Gastrocnemius medialis (tissue), 4 donors: ENCODE measurements around the gene MIF4GD. TPM values are rescaled to one million over a fixed set of nuclear protein-coding genes. Genes with fewer than 3 reads are reported as not detected.
A peak's percentile ranks its signal among the peaks of the same experiment; 100 is the strongest.

ENCODE experiments used
- ATAC-seq, 2 donors: fragments of 150-250 bp; one replicate each; pipeline ENCODE4 v1.9.1; 2016
- DNase-seq, 2 donors: peaks; one replicate each; pipeline ENCODE4 v3.0.0-alpha.2; 2019
- H3K27ac ChIP-seq, 4 donors: fragments of 200-600 bp; sonication (generic); 1 replicate in 1 of 4; 2 replicates in 3 of 4; pipeline ENCODE4 v1.5.1; 2016 to 2018; ENCODE audit warnings: mild to moderate bottlenecking in 2 of 4, moderate library complexity in 1 of 4
- H3K27me3 ChIP-seq, 3 donors: fragments of 200-600 bp; sonication (generic) in 2 of 3; 1 replicate in 1 of 3; 2 replicates in 2 of 3; pipeline versions ENCODE4 v1.5.1 to v1.6.0; 2016 to 2019; ENCODE audit warnings: mild to moderate bottlenecking in 1 of 3, moderate library complexity in 1 of 3
- H3K36me3 ChIP-seq, 2 donors: fragments of 200-600 bp; sonication (generic) in 1 of 2; one replicate each; pipeline ENCODE4 v1.5.1; 2017 to 2018
- H3K4me1 ChIP-seq, 2 donors: fragments of 200-600 bp; sonication (generic) in 1 of 2; one replicate each; pipeline ENCODE4 v1.5.1; 2016 to 2017; ENCODE audit warnings: mild to moderate bottlenecking in 2 of 2
- H3K4me3 ChIP-seq, 4 donors: fragments of 200-600 bp; sonication (generic) in 3 of 4; 1 replicate in 1 of 4; 2 replicates in 3 of 4; pipeline ENCODE4 v1.5.1; 2016 to 2019; ENCODE audit warnings: mild to moderate bottlenecking in 2 of 4
- H3K9me3 ChIP-seq, 3 donors: fragments of 200-600 bp; sonication (generic) in 2 of 3; 1 replicate in 1 of 3; 2 replicates in 2 of 3; pipeline ENCODE4 v1.5.1; 2016 to 2019
- POLR2A ChIP-seq, 2 donors: fragments of 450-650 bp; IDR thresholded peaks; one replicate each; pipeline ENCODE4 v1.6.1; 2017; ENCODE audit warnings: antibody characterized with exemption in 2 of 2, mild to moderate bottlenecking in 2 of 2, moderate library complexity in 2 of 2
- in situ Hi-C, 4 donors: fragments of 200-750 bp; cut with MboI; loops; one replicate each; pipeline versions ENCODE4 v1.15.0 to v1.8.0; 2017; ENCODE audit warnings: low sequenced_read_pairs in 4 of 4
- intact Hi-C: fragments of 100-400 bp; cut with DNase I; formaldehyde crosslinking; loops from one replicate; pipeline ENCODE4 v1.15.1; 2023; ENCODE audit warnings: low total_unique reads
- total RNA-seq, 4 donors: library from RNA; depleted of rRNA; stranded (reverse); fragments of >200 nt; gene quantifications; one replicate each; pipeline versions ENCODE4 v1.1.0 to v1.2.3, GENCODE V29; 2016
- TF ChIP-seq, protein P1 (sequence below), 5 experiments: fragments of 450-650 bp in 3 of 5; fragments of 200-600 bp in 2 of 5; sonication (generic) in 2 of 5; IDR thresholded peaks in 4 of 5; conservative IDR thresholded peaks in 1 of 5; 1 replicate in 4 of 5; 2 replicates in 1 of 5; pipeline ENCODE4 v1.5.1; 2016 to 2019; ENCODE audit warnings: antibody characterized with exemption in 5 of 5, mild to moderate bottlenecking in 3 of 5, moderate library complexity in 3 of 5

MIF4GD gene
- total RNA-seq, 4 donors from 2014 or later = 50.5 to 96.1 (median 72.4) TPM

GRCh38 chr17:75267153-75267410, 3.9 kb downstream of the MIF4GD start:
- peak overlapping the region in 1 of 4 donors; percentile 40 for H3K27ac ChIP-seq

DNA sequence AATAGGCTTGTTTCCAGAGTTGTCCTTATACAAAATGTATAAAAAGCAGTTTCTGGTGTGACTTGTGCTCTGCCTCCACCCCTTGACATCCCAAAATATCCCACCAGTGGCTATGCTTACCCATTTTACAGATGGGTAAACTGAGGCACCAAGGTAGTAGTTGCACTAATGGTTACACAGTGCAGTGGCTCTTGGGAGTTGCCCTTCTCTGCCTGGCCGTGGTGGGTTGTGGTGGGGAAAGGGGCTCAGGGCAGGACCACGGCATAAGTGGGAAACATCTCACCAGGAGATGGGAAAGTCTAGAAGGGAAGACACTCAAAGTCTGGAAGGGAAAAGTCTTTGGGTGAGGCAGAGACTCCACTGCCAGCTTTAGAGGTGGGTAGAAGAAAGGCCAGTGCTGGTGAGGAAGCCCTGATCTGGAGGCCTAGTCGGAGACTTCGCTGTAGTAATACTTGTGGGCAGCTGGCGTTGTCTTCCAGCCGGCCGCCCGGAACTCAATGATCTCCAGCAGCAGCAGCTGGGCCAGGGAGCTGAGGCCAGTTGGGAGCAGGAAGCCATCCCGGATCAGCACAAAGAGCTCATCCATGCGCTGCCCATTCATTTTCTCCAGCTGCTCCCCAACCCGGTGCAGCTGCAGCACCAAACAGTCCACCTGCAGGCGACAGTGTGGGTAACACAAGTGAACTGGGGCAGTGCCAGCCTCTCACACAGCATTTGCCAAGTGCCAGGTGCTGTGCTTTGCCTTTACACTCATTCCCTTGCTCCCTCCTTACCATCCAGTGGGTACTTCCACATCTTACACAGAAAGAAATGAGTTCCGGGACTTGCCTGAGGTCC, 4.5 kb downstream of the MIF4GD start:
- H3K27ac ChIP-seq = peak overlapping the region in 2 of 4 donors; percentile 20 to 40
- TF ChIP-seq, protein P1, sequence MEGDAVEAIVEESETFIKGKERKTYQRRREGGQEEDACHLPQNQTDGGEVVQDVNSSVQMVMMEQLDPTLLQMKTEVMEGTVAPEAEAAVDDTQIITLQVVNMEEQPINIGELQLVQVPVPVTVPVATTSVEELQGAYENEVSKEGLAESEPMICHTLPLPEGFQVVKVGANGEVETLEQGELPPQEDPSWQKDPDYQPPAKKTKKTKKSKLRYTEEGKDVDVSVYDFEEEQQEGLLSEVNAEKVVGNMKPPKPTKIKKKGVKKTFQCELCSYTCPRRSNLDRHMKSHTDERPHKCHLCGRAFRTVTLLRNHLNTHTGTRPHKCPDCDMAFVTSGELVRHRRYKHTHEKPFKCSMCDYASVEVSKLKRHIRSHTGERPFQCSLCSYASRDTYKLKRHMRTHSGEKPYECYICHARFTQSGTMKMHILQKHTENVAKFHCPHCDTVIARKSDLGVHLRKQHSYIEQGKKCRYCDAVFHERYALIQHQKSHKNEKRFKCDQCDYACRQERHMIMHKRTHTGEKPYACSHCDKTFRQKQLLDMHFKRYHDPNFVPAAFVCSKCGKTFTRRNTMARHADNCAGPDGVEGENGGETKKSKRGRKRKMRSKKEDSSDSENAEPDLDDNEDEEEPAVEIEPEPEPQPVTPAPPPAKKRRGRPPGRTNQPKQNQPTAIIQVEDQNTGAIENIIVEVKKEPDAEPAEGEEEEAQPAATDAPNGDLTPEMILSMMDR (IDR thresholded peaks at IDR 0.05 in 4 of 5, conservative IDR thresholded peaks at IDR 0.05 in 1 of 5) = no peak
- no peak for TF ChIP-seq POLR2A (IDR thresholded peaks at IDR 0.05)
- no peak for ATAC-seq
- in situ Hi-C loops = no loop called here
- intact Hi-C loops = loop anchor here (10.0 kb wide), 1 partner anchor 248 kb away; the partner anchor contains the start of genes CASKIN2 and TSEN54
- H3K27me3 ChIP-seq = no peaks in the 10 kb centered on the region
- peaks cover 0 to 43% of the 10 kb centered on the region in 2 donors for H3K36me3 ChIP-seq
- no peak for DNase-seq
- no peak overlapping the region for H3K4me3 ChIP-seq
- H3K9me3 ChIP-seq = no peaks in the 10 kb centered on the region
- peaks cover 20 to 33% of the 10 kb centered on the region in 2 donors for H3K4me1 ChIP-seq

More at GRCh38 chr17:75267153-75267410, 3.9 kb downstream of the MIF4GD start:
- TF ChIP-seq, protein P1 (IDR thresholded peaks at IDR 0.05 in 4 of 5, conservative IDR thresholded peaks at IDR 0.05 in 1 of 5) = no peak
- TF ChIP-seq POLR2A (IDR thresholded peaks at IDR 0.05) = no peak
- Histone ChIP-seq H3K4me3 (no peak overlapping the region), H3K4me1 (peaks cover 22 to 39% of the 10 kb centered on the region in 2 donors), H3K36me3 (peaks cover 0 to 43% of the 10 kb centered on the region in 2 donors), H3K9me3 (no peaks in the 10 kb centered on the region), H3K27me3 (no peaks in the 10 kb centered on the region)
- no peak for DNase-seq
- intact Hi-C loops = loop anchor here (10.0 kb wide), 1 partner anchor 248 kb away; the partner anchor contains the start of genes CASKIN2 and TSEN54
- in situ Hi-C loops = no loop called here
- ATAC-seq = no peak

GRCh38 chr17:75265614-75266315, 5.3 kb downstream of the MIF4GD start:
- H3K27me3 ChIP-seq = no peaks in the 10 kb centered on the region
- H3K4me1 ChIP-seq = peaks cover 21 to 31% of the 10 kb centered on the region in 2 donors
- in situ Hi-C loops (no loop called here), intact Hi-C loops (loop anchor here (10.0 kb wide), 1 partner anchor 249 kb away; the partner anchor contains the start of genes CASKIN2 and TSEN54)
- ATAC-seq (no peak), DNase-seq (no peak)
- peaks cover 0 to 43% of the 10 kb centered on the region in 2 donors for H3K36me3 ChIP-seq
- H3K4me3 ChIP-seq = no peak overlapping the region
- no peaks in the 10 kb centered on the region for H3K9me3 ChIP-seq
- TF ChIP-seq, protein P1 (IDR thresholded peaks at IDR 0.05 in 4 of 5, conservative IDR thresholded peaks at IDR 0.05 in 1 of 5) = no peak
- no peak for TF ChIP-seq POLR2A (IDR thresholded peaks at IDR 0.05)
- H3K27ac ChIP-seq = peak overlapping the region in 1 of 4 donors; percentile 40

- intact Hi-C loops (loop anchor here (10.0 kb wide), 1 partner anchor 252 kb away; the partner anchor contains the start of genes CASKIN2 and TSEN54), in situ Hi-C loops (no loop called here)
- no peak for TF ChIP-seq POLR2A (IDR thresholded peaks at IDR 0.05)
- TF ChIP-seq, protein P1 (IDR thresholded peaks at IDR 0.05 in 4 of 5, conservative IDR thresholded peaks at IDR 0.05 in 1 of 5) = no peak
- H3K4me1 ChIP-seq = peaks cover 21 to 45% of the 10 kb centered on the region in 2 donors
- H3K27ac ChIP-seq = peak overlapping the region in 2 of 4 donors; percentile 95 to 99
- DNase-seq (no peak), ATAC-seq (no peak)
- no peaks in the 10 kb centered on the region for H3K27me3 ChIP-seq
- H3K36me3 ChIP-seq = peaks cover 0 to 43% of the 10 kb centered on the region in 2 donors
- H3K9me3 ChIP-seq = no peaks in the 10 kb centered on the region
- peak overlapping the region in 2 of 4 donors; percentile 94 to 99 for H3K4me3 ChIP-seq
These were observed 8.0 kb downstream of the MIF4GD start for GRCh38 chr17:75263055-75263454.
